GM18508 (cell line): Measurements from ENCODE around the gene COBL.

ENCODE experiments used
- ATAC-seq: cut with Tn5 transposase; IDR thresholded peaks from one replicate; pipeline ENCODE4 v1.9.1; 2021; ENCODE audit warnings: moderate number of reproducible peaks; ENCODE audit not compliant: insufficient read depth, unreplicated experiment

Gene COBL

DNA sequence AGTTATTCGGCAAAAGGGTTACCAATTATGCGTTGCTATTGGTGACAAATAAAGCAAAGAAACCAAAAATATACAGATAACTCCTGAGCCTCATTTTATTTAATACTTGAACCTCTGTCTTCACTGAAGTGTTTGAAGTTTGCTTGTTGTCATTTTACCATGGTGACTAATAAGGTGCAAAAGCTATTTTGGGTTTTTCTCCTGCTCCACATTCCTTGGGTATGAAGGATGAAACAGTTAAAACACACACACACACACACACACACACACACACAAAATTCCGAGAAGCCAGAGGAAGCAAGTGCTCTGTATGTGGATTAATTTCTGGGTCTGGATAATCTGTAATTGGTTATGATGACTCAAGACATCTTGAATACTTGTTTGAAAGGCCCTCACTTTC, 246.5 kb downstream of the COBL start:
- ATAC-seq: no peak

DNA sequence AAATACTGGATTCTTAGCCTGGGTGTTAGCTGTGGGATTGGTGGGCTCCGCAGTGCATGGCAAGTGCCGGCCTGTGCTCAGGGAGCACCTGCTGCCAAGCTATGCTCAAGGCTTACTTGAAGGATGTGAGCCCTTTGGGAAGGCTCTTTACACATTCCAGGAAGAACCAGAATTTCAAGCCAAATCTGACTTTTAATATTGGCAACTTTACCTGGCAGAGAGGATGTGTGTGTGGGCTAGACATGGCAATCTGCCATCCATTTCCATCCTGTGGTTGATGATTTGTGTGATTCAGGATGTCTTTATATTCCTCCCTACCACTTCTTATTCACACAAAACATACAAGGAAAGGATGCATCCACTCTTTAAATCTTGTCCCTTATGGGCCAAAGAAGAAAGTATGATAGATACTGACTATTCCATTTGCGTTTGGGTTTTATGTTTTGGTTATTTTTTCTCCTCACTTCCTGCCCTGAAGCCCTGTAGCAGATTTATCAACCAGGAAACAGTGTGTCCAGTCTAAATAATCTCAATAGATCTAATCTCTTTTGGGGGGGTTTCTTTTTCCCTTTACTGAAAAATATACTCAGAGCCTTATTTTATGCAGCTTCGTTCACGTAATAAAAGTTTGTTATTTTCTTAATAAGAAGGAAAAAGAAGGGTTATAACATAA, 247.1 kb downstream of the COBL start:
- ATAC-seq: no peak

DNA sequence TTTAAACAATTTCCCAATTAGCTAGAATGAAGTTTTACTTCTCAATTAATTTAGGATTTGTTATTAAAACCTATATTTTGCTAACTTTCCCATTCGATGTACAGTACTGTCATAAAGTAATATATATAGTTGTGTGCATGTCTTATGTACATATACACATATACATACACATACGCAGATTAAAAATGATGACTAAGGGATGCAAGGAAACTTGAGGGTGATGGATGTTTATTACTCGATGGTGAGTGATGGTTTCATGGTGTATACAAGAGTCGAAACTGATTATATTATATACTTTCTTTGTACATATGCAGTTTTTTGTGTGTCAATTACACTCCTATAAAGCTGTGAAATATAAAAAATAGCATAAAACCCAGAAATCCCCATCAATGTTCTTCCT, 248.2 kb downstream of the COBL start:
- no peak for ATAC-seq

DNA sequence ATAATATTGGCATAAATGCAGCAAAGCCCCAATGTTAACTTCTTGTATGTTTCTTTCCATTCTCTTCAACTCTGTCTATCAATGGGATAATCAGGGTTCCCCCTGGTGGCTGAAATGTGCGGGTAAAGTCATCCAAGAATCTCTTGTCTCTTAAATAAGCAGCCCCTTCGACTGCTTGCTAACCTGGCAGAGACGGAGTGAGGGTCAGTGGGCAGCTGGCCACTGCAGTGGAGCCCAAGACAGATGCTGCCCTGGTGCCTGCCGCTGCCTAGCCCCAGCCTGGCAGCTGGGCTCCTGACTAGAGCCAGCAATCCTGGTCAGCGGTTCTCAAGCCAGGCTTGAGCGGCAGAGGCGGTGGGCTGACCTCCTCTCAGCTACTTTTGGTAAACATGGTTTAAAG, 248.9 kb downstream of the COBL start:
- ATAC-seq: no peak

GRCh38 chr7:51067258-51067657, 249.4 kb downstream of the COBL start:
- no peak for ATAC-seq

GRCh38 chr7:51066405-51066882, 250.2 kb downstream of the COBL start:
- no peak for ATAC-seq

- ATAC-seq: no peak
Observed at GRCh38 chr7:51065766-51066165, 250.8 kb downstream of the COBL start.

GRCh38 chr7:51064688-51065087, 251.9 kb downstream of the COBL start:
- no peak for ATAC-seq

DNA sequence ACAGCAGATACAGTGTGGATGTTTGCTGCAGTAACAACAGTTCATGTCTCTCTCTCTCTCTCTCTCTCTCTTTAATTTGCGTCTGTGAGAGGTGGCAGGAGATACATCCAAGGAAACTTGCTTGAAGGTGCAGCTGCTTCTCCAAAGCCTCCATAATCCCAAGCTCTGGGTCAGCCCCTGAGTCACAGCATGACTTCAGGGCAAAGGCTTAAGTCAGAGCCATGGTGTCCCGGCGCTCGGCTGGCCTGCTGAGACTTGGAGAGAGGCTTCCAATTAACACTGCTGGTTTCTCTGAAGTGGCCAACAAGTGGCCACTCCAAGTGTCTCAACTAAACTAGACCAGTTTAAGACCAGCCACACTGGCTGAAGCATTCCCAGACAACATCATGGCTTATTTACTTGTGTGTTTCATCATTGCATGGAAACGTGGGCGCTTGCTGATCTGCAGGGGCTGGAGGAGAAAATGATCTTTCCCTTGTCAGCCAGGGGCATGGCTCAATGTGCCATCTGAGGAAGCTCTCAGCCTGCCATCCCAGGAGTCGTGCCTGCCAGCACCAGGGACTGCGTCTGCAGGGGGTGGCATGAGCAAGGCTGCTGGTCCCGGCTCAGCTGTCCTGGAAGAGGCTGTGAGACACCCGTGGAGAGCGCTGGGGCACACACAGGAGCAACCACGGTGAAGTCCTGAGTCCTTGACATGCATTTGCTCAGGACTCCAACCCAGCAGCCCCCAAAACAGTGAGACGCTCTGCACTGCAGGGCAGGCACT, 254.2 kb downstream of the COBL start:
- ATAC-seq: no peak

DNA sequence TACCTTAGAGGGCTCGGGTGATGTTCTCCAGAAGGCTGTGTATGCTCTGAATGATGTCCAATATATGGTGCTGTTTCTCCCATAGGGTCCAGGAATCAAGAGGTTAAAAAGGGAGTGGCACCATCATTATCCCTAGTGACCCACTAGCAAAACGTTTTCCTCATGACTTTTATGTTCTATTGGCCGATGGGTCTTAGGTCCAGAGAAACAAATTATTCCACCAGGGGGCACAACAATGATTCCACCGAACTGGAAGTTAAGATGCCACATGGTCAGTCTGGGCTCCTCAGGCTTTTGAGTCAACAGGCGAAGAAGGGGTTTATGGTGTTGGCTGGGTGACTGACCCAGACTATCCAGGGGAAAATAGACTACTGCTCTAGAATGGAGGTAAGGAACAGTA, 256.1 kb downstream of the COBL start:
- ATAC-seq: no peak

GRCh38 chr7:51059504-51060142, 257.0 kb downstream of the COBL start:
- ATAC-seq: no peak

GRCh38 chr7:51058764-51059163, 257.8 kb downstream of the COBL start:
- ATAC-seq: no peak

DNA sequence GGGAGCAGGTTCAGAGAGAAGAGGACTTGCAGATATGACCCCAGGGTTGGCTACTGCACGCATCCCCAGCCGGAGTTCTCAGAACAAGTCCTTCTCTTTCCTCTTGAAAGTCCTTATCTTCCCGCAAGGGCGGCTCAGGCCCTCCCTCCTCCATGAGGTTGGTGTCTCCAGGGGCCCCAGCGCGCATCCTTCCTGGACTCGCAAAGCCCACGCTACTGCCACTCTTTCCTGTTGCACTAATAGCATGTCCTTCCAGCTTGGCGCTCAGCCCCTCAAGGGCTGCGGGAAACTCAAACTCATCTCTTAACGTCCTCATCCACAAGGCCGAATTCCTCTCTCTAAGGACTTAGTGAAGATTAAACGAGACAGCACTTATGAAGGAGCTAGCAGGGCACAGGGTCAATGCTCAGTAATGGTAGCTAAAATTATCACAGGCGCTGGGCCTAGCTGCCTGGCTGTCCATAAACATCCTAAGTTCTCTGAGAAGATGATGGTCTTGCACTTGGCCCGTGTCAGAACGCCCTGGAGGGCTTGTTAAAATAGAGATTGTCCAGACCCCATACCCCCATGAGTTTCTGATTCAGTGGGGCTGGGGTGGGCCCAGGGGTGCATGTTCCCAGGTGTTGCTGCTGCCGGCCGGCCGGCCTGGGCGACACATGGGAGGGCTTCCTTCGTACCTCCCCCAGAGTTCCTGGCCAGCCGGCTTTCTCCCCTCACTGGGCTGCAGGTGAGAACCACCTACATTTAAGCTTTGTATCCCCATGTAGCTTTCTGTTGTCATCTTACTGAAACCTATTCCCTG, 261.4 kb downstream of the COBL start:
- ATAC-seq: no peak

DNA sequence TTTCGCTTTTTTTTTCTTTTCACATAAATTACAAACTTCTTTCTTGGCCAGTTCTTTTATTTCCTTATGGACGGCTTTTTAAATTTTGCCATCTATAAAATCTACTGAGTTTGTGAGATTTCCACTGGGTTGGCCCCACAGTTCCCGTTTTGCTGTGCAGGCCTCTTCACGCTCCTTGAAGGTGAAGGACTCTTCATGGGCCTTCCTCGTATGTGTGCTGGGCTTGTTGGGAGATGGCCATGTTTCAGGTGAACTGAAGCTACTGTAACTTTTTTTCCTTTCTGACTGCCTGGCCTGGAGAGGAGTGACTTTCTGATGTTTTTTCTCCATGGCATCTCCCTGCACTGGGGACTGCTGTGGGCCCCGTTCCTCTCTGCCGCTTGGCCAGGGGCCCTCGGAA, 262.4 kb downstream of the COBL start:
- ATAC-seq: no peak

- ATAC-seq: no peak
Observed at GRCh38 chr7:51053160-51053925, 263.3 kb downstream of the COBL start.

DNA sequence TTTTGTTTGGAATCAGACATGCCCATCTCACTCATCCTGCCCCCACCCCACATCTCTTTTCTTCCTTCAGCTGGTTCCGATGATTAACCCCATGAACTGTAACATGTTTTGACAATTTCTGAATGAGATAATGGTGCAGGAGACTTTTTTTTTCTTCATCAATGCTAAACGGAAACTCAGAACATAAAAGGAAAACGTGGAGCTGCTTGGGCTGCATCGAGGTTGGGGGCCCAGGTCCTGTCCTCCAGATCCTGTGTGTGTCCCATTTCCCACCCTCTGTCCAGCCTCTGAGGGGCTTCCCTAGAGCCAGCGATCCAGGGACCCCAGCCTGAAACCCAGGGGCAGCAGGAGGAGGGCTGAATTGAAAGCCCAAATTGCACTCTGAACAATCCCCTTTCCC, 270.1 kb downstream of the COBL start:
- no peak for ATAC-seq

- no peak for ATAC-seq
Observed at GRCh38 chr7:51046103-51046466, 270.5 kb downstream of the COBL start.

DNA sequence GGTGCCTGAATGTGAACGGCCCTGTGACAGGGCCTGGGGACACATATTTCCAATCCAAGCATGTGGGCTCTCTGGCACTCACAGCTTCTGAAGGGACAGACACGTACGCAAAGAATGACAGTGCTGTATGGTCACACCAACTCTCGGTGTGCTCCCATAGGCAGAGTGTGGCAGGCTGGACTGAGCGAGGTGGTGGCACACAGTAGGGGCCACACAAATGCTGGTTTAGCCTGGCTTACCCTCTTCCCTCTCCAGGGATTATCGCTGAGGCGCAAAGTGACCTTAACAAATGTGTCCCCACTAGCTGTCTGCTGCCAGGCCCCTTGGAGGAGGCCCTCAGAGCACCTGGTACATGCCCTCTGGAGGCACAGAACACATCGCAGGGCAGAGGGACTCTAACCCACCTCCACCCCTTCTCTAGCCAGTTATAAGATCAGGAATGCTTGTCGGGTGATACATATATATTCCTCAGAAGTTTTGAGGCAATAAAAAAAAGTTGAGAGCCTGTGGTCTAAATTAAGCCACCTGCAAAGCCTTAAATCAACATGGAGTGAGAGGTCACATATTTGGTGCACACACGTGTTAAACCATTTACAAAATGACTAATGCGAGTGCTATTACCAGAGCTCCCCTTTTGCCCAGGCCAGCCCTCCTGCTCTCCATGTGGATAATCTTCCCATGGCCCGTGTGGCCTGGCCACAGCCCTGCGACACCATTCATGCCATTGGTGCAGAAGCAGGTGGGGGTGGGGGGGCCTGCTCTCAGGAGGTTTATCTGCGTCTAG, 271.1 kb downstream of the COBL start:
- no peak for ATAC-seq

DNA sequence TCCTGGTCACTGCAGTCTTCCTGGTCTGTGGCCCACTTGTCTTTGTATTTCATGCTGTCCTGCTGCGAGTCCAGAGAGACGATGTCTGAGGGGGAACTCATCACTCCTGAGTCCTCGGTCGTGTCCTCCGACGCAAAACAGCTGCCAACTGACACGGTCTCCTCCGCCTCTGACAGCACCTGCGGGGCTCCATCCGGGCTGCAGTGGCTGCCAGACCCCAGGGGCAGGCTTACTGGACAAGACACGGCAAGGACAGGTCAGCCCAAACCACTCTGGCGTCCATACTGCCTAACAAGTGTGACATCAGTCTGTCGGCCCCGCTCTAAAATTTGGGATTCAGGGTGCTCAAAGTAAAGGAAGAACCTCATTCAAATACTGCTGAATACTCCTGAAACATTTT, 273.1 kb downstream of the COBL start:
- no peak for ATAC-seq
